T47D (cell line): ENCODE data around the gene REEP1.

ENCODE experiments used
- DNase-seq, 2 experiments: peaks; one replicate each; pipeline versions ENCODE4 v3.0.0 to v3.0.0-alpha.2; 2011 to 2012; ENCODE audit warnings: low read depth in 1 of 2, low spot score in 1 of 2
- JUND ChIP-seq: IDR thresholded peaks from 2 replicates; pipeline ENCODE4 v1.6.1; 2012; ENCODE audit warnings: low read depth
- in situ Hi-C: cut with HindIII; loops from 2 replicates; pipeline ENCODE4 v1.10.0; 2016; ENCODE audit warnings: low sequenced_read_pairs, low pct_unique_long_range_greater_than_20kb

Gene REEP1

GRCh38 chr2:86296947-86297346, 40.5 kb downstream of the REEP1 start:
- in situ Hi-C loops: no loop called here
- DNase-seq: no peak
- TF ChIP-seq JUND: no peak

GRCh38 chr2:86295066-86295465, 42.4 kb downstream of the REEP1 start:
- in situ Hi-C loops: no loop called here
- TF ChIP-seq JUND: no peak
- DNase-seq: no peak

GRCh38 chr2:86293612-86294011, 43.8 kb downstream of the REEP1 start:
- no peak for DNase-seq

GRCh38 chr2:86292571-86293515, 44.6 kb downstream of the REEP1 start:
- TF ChIP-seq JUND: no peak
- in situ Hi-C loops: no loop called here
- no peak for DNase-seq

More at GRCh38 chr2:86293612-86294011, 43.8 kb downstream of the REEP1 start:
- no peak for TF ChIP-seq JUND
- in situ Hi-C loops: no loop called here

- in situ Hi-C loops: no loop called here
- no peak for DNase-seq
- TF ChIP-seq JUND: no peak
Observed at GRCh38 chr2:86291328-86291662, 46.1 kb downstream of the REEP1 start.

GRCh38 chr2:86290596-86291327, 46.7 kb downstream of the REEP1 start:
- in situ Hi-C loops: no loop called here
- TF ChIP-seq JUND: no peak
- no peak for DNase-seq

GRCh38 chr2:86286516-86286915, 50.9 kb downstream of the REEP1 start:
- in situ Hi-C loops: no loop called here
- no peak for TF ChIP-seq JUND
- DNase-seq: no peak

GRCh38 chr2:86285981-86286380, 51.4 kb downstream of the REEP1 start:
- TF ChIP-seq JUND: no peak
- DNase-seq: no peak
- in situ Hi-C loops: no loop called here

GRCh38 chr2:86285571-86285970, 51.9 kb downstream of the REEP1 start:
- DNase-seq: no peak
- in situ Hi-C loops: no loop called here
- TF ChIP-seq JUND: no peak

GRCh38 chr2:86284987-86285386, 52.4 kb downstream of the REEP1 start:
- in situ Hi-C loops: no loop called here
- DNase-seq: no peak
- no peak for TF ChIP-seq JUND

- in situ Hi-C loops: no loop called here
- TF ChIP-seq JUND: no peak
- DNase-seq: no peak
Observed at GRCh38 chr2:86284401-86284841, 53.0 kb downstream of the REEP1 start.

GRCh38 chr2:86283411-86284030, 53.9 kb downstream of the REEP1 start:
- in situ Hi-C loops: no loop called here
- DNase-seq: peak in 1 of 2 experiments; percentile 9
- no peak for TF ChIP-seq JUND

- no peak for TF ChIP-seq JUND
- in situ Hi-C loops: no loop called here
- no peak for DNase-seq
Observed at GRCh38 chr2:86281066-86281700, 56.2 kb downstream of the REEP1 start.
